GM18867 (cell line): ENCODE results near the gene NEK2.
A peak's percentile ranks its signal among the peaks of the same experiment; 100 is the strongest.
"Not testable (repeated sequence)": the region's sequence is repeated elsewhere in the genome, so short reads cannot be mapped to it uniquely, and the experiment has no call there.

ENCODE experiments used
- ATAC-seq: cut with Tn5 transposase; IDR thresholded peaks from one replicate; pipeline ENCODE4 v1.9.1; 2021; ENCODE audit warnings: mild to moderate bottlenecking, moderate library complexity; ENCODE audit not compliant: unreplicated experiment

The NEK2 gene

DNA sequence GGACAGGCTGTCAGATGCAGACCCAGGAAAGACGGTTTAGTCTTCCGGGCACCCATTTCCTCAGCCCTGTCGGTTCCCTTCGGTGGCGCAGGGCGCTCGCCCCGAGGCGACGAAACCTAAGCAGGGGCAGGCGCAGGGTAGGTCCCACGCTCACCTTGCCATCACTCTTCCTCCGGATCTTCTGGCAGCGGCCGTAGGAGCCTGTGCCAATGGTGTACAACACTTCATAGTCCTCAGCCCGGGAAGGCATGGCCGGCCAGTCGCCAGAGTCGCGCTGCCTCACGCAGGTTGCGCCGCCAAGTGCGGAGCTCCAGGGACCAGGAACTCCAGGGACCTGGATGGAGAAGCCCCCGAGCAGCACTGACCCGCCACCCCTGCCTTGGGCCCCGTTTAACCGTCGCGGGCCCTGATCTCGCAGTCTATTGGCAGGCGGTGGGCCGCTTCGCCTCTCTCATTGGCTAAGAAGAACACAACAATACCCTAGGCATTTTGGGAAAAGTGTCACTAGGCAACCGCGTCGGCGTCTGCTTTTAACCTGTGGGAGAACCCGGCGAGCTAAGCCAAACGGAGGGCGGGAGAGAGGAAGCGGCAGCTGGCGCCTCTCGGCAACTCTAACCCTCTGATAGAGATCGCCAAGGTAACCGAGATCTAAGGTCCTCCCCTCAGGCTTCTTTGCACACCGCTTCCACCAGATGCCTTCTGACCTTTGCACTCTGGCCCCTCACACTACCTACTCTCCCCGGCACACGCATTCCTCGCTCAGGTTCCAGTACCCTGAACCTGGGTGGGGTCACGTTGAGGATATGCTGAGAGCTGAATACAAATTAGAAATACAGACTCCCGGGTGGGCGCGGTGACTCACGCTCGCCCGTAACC is at the start of gene NEK2:
Gene NEK2 (minus strand): TSS at position 392 of the 876 bp plus-strand sequence. CDS start 142 bp downstream, at position 250.
- peak; percentile 94 for ATAC-seq

DNA sequence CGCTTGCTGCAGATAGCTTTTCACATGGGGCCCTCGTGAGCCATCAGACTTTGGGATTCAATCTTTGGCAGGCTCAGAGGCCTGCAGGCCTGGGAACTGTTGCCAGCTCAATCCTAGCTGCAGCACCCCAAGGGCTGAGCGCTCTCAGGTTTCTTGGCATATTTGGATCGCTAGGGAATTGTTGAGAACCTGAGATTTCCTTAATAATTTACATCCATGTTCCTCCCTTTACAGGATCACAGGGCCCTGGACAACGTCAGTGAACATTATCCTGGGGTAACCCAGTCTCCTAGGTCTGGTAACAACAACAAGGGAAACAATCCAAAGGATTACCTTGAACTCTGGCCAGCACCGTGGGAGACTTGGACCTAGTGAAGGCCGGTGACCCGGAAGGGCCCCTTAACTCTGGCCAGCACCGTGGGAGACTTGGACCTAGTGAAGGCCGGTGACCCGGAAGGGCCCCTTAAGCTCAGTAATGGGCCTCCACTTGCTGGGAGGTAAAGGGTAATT is 49.3 kb upstream of the NEK2 start:
- ATAC-seq = no peak

DNA sequence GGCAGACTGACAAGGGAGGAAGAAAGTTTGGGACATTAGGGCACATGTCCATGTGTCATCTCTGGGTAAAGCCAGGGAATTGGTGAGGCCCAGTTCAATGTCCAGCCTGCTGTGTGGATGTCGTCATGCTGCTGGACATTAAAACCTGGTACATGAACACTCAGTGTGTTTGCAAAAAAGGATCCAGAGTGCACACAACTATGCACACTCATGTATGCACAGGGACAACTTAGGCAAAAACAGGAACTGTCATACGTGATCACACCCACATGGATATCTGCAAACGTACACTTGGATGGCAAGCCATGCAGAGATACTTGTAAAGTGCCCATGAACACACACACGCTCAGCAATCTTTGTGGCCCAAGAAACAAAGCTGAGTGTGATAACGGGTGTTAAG is 47.9 kb upstream of the NEK2 start:
- no peak for ATAC-seq

DNA sequence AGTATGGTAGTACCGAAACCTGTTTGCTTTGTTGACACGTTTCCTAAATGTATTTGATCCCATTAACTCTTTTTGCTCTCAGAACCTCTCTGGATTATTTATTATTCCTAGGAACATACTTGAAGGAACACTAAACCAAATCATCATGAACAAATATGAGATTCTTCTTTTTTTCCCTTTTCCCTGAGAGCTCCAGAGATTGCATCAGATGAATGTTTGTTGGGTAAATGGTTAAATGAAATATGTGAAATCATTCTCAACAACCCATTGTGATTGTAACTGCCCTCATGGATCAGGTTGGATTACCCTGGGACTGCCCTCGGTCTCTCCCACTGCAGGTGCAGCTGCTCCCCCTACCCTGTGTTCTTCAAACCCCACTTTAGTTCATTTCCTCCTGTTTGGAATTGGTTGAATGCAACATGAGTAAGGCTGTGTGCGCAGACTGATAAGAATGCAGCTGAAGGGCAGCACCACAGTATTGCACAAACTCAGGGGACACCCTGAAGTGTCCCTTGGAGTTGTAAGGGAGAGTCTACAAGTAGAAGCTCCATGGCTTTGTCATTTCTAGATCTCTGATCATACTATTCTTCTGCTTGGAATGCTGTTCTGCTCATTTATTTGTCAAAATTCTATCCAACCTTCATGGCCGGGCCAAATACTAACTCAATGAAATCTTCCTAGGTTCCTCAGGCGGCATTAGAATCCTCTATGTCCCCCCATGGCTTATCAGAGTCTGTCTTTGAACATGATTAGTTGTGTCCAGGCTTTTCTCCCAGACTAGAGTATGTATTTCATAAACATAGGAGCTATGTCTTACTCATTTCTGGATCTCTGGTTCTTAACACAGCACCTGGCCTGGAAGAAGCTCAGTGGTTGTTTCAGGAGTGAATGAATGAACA is 47.1 kb upstream of the NEK2 start:
- ATAC-seq = no peak

DNA sequence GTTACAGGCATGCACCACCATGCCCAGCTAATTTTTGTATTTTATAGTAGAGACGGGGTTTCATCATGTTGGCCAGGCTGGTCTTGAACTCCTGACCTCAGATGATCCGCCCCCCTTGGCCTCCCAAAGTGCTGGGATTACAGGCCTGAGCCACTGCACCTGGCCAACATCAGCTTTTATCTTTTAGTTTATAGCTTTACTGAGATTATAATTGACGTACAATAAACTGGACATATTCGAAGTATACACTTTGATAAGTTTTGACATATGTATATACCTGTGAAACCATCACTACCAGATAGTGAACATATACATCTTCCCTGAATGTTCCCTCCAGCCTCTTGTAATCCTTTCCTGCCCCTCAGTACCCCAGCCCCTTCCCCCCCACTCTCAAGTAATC is 41.1 kb upstream of the NEK2 start:
- ATAC-seq = not testable (repeated sequence)

DNA sequence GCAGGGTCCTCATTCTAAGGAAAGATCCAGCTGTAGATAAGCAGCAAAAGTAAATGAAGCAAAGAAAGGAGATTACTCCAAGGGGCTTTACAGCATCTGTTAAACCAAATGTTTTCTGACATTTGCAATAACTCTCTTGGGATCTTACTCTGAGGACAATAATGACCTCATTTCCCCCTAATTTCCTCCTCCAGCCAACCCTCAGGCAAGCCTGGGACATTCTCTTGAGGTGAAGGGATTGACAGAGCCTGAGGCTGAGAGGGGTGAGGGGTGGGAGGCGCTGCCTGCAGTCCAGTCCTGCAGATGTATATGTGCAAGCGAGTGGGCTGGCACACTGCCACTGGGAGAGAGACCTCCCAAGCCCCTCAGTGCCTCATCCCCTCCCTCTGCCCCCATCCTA is 40.5 kb upstream of the NEK2 start:
- no peak for ATAC-seq

DNA sequence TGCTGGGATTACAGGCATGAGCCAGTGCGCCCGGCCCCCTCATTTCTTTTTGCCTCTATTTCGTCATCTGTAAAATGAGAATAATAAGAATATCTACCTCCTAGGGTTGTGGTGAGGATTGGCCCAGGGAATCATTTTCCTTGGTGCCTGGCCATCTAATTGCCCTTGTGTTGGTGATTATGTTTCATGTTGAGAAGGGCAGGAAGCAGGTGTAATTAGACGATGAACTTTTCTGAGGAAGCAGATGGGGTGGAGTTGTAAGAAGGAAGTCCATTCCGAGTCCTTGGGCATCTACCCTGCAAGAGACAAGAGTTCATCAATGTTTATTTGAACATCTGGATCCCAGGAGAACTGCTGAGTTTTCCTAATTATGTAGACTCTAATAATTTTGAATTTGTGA is 38.7 kb upstream of the NEK2 start:
- ATAC-seq = no peak

DNA sequence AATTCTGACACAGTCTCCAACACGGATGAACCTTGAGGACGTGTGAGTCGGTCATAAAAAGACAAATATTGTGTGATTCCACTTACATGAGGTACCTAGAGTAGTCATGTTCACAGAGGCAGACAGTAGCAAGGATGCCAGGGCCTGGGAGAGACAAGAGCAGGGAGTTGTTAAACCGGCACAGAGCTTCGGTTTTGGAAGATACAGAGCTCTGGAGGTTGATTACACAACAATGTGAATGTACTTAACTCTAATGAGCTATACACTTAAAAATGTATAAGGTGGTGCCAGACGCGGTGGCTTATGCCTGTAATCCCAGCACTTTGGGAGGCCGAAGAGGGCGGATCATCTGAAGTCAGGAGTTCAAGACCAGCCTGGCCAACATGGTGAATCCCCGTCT is 37.8 kb upstream of the NEK2 start:
- ATAC-seq = no peak

DNA sequence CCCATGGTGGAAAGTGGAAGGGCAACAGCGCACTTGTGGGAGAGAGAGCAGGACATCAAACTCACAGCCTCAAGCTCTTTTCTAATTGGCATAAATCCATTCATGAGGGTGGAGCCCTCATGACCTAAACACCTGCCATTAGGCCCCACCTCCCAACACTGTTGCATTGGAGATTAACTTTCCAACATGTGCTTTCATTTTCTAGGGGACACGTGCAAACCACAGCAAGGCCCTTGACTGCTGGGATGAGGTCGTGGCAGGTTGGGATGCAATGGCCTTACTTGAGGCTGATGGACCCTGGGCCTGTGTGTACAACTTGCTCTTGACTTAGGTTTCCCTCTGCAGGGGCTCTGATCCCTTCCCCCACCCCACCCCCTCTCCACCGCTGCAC is 35.9 kb upstream of the NEK2 start:
- no peak for ATAC-seq

DNA sequence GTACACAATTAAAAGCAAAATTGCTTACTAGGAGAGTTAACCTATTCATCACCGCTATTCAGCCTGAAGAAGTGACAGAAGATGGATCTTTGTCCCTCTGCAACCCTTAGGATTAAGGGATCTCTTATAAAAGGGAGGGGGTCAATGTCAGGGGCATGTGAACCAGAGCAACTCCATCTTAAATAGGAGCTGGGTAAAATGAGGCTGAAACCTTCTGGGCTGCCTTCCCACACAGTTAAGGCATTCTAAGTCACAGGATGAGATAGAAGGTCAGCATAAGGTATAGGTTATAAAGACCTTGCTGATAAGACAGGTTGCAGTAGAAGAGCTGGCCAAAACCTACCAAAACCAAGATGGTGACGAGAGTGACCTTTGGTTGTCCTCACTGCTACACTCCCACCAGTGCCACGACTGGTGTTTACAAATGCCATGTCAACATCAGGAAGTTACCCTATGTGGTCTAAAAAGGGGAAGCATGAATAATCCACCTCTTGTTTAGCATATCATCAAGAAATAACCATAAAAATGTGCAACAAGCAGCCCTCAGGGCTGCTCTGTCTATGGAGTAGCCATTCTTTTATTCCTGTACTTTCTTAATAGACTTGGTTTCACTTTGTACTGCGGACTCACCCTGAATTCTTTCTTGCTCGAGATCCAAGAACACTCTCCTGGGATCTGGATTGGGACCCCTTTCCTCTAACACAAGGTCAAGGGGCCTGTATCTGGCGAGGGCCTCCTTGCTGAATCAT is 35.3 kb upstream of the NEK2 start:
- no peak for ATAC-seq

DNA sequence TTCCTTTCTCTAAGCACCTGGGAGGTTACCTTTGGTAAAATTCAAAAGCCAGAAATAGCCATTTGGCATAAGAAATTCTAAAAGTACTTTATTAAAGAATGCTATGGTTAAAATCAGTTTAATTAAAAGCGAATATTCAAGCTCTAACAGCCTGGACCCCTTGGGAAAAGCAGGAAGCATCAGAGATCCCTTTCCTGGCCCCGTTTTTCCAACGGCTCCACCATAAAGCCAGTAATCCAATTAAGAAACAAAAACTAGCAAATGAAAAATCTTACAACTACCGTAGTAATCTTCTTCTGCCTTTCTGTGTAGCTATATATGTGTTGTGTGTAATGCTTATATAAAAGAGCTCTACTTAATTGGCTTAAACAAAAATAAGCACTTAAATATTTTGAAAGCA is 33.5 kb upstream of the NEK2 start:
- no peak for ATAC-seq

DNA sequence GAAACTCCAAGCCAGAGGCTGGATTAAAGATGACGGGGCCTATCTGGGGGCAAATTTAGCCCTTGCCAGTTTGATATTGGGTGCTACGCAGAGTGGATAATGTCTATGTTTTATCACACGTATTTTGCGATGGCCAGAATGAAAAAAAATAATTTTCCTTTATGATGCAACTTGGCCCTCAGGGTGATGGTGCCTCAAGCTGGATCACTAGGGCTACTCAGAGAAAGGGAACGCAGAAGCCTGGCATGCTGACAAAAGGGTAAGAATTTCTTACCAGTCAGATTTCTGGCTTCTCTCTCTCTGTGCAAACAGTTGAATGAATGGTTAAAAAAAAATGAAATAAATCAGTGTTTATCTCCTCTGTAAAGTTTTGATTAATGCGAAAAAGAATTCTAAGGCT is 32.6 kb upstream of the NEK2 start:
- no peak for ATAC-seq

DNA sequence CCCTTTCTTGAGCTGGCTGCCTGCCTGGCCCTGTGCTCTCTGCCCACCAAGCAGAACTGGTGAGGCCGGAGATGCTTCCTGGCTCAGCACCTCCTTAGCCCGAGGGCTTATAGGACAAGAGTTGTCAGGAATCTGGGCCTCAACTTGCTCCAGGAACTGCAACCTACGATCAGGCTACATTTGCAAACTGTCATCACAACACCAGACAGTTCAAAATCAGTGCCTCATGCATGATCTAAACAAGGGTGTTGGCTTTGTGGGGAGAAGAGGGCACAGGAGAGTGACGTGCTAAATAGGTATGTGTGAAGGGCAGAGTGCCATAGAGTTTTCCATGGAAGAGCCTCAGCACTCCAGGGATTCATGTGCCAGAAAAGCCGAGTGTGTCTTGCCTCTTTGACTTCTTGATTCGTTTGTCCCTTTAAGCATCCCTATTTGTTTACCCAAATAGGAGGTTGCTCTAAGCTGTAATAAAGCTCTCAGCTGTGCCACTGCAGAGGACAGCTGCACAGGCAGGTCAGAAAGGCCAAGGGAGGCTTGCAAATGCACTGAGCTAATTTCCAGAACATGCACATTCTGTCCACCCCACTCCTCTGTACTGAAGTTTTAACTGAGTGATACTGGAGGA is 30.2 kb upstream of the NEK2 start:
- no peak for ATAC-seq

DNA sequence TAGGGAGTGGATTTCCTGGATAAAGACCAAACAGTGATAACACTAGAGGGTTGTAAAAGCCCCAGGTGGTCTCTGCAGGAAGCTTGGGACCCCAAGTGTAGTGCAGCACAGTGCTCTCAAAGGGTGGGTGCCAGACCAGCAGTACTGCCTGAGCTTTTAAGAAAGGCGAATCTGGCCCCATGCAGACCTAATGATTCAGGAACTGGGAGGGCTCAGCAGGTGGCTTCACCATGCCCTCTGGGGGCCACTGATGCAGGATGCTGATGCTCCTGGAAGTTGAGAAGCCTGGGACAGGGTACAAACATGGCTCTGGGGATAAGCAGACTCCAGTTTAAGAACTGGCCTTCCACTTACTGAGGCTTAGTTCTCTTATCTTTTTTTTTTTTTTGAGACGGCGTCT is 29.1 kb upstream of the NEK2 start:
- no peak for ATAC-seq

DNA sequence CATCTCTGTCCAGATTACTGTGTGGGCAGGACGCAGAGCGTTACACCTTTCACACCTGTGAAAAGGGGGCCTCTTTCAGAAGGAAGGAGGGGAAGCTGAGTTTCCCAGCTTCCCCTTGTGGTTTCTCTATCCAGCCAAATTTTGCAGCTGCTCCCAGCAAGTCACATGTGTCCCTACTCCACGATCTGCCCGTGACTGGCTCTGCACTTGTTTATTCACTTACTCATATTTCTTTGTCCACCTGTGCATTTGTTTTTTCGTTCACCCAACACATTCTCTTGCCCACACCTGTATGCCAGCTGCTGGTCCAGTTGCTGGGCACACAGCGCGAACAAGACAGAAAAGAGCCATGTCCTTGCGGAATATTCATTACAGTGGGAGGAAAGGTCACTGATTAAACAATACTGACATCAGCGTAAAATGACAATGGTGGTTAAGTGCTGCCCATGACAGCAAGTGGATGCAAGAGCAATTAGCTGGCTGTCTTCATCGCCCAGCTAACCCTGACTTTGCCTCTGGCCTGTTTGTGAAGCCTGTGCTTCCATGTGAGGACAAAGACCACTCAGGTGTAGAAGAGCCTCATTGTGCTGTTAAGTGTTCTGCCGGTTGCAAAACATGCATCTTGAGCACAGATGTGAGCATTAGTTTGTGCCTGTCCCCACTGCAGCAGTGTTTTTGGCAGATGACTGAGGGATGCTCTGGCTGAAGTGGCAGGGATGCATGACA is 28.6 kb upstream of the NEK2 start:
- ATAC-seq = no peak

DNA sequence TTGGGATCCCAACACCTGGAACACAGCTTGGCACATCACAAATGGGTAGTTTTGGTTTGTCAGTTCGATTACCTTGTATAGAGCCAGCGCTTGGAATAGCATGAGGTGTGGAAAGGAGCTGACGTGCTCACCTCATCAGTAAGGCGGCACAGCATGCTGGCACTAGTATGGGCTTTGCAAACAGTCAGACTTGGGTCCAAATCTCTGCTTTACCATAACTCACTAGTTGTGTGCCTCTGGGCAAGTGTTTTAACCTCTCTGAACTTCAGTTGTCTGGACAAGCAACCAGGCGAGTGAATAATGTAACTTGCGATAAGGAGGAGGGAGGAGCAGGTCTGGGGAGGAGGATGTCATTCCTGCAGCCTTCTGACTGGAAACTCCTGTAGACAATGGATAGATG is 26.3 kb upstream of the NEK2 start:
- no peak for ATAC-seq

DNA sequence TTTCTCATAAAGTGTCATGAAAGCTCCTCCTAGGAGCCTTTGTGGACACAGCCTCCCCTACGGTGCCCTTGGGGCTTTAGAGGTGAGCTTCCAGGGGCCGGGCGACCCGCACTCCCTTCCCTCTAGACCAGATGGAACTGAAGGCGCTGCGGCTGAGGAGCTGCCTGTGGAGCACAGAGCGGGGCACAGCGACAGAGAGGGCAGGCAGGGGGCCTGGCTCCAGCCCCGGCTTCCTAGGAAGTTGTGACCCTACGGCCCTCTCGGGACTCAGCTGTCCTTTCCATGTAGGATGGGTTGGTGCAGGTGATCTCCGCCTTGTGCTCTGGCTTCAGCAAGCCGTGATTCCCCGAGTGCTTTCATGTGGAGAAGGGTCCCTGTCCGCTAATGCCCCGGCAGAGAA is 23.6 kb upstream of the NEK2 start:
- ATAC-seq = no peak

DNA sequence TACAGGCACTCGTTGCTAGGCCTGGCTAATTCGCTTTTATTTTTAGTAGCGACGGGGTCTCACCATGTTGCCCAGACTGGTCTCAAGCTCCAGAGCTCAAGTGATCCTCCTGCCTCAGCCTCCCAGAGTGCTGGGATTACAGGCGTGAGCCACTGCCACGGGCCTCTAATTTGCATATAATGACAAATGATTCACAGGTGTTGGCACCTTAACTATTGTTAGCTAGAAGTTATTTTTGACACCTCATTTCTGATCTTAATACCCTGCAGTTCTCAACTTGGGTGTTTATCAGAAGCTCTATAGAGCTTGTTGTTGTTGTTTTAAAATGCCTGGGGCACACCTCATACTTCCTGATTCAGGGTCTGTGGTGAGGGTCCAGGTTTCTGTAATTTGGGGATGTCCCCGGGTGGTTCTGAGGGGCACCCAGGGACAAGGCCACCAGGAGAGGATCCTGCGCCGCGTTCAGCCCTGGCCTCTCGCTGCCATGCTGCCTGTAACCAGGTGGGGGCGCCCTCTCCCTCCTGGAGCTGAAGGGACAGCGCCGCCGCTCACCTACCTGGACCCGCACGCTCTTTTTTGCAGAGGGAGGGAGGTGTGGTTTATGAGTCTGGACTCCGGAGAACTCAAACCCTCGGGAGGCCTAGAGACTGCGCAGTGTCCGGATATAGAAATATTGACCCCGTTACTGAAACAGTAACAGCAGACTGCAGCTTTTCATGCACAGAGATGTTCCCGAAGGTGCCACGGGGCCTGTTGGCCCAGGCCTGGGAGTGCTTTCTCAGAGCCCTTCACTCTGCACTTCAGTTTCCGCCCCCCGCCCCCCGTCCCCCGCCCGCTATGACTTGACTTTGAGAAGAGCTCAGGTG is 23.0 kb upstream of the NEK2 start:
- ATAC-seq = peak; percentile 63

DNA sequence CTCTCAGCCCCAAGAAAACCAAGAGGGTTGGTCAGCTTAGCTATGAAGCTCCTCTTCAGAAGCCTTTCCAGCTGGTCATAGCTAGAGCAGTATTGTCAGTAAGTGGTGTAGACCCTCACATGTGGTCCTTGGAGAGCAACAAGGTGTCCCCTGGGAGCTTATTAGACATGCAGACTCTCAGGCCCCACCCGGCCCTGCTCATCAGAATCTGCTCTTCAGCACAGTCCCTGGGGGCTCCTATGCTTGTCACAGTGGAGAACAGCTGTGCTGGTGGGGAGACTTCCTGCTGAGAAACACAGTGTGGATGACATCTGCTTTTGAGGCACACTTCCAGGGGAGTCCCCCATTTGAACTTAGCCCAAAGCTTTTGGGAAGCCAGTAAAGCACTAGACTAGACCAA is 21.9 kb upstream of the NEK2 start:
- peak; percentile 62 for ATAC-seq
